Stimulated activated naive CD8-positive, alpha-beta T cell treated with anti-CD3 and anti-CD28 coated beads, Interleukin-15, amount 100 ng/mL, for 72 hours (primary cell): ENCODE data around the gene KIAA1958.

Source experiments
- ATAC-seq: fragments of 150-1000 bp; cut with Tn5 transposase; 2 replicates; pipeline ENCODE4 v1.10.0; 2021; ENCODE audit warnings: mild to moderate bottlenecking, moderate library complexity
- DNase-seq, 2 donors: peaks; one replicate each; pipeline ENCODE4 v3.0.0; 2021 to 2022
- H3K27ac Mint-ChIP-seq, 2 donors: one replicate each; pipeline ENCODE4 v1.8.0; 2022; ENCODE audit warnings: mild to moderate bottlenecking in 2 of 2, mixed read lengths in 2 of 2, moderate library complexity in 2 of 2
- H3K27me3 Mint-ChIP-seq: one replicate; pipeline ENCODE4 v1.8.0; 2022; ENCODE audit warnings: mixed read lengths
- H3K4me1 Mint-ChIP-seq: one replicate; pipeline ENCODE4 v1.8.0; 2022; ENCODE audit warnings: mild to moderate bottlenecking, mixed read lengths
- H3K4me3 Mint-ChIP-seq, 2 donors: one replicate each; pipeline ENCODE4 v1.8.0; 2022; ENCODE audit warnings: mild to moderate bottlenecking in 2 of 2, mixed read lengths in 2 of 2, moderate library complexity in 1 of 2
- H3K9me3 Mint-ChIP-seq, 2 donors: one replicate each; pipeline ENCODE4 v1.8.0; 2022; ENCODE audit warnings: mixed read lengths in 2 of 2

KIAA1958 gene

DNA sequence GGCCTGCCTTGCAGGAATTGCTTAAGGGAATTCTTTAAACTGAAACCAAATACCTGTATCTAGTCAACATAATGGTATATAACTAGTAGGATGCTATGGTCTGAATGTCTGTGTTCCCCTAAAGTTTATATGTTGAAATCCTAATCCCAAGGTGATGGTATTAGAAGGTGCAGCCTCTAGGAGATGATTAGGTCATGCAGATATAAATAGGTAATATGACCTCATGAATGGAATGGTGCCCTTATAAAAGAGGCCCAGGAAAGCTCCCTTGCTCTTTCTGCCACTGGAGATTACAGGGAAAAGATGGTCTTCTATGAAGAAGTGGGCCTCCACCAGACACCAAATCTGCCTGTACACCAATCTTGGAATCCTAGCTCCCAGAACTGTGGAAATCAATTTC lies 7.4 kb upstream of the KIAA1958 start:
- no peaks in the 10 kb centered on the region for H3K27me3 Mint-ChIP-seq
- DNase-seq, result no peak
- no peak for ATAC-seq
- no peaks in the 10 kb centered on the region for H3K4me1 Mint-ChIP-seq
- no peak overlapping the region for H3K27ac Mint-ChIP-seq
- no peak overlapping the region for H3K4me3 Mint-ChIP-seq
- H3K9me3 Mint-ChIP-seq, result no peaks in the 10 kb centered on the region

DNA sequence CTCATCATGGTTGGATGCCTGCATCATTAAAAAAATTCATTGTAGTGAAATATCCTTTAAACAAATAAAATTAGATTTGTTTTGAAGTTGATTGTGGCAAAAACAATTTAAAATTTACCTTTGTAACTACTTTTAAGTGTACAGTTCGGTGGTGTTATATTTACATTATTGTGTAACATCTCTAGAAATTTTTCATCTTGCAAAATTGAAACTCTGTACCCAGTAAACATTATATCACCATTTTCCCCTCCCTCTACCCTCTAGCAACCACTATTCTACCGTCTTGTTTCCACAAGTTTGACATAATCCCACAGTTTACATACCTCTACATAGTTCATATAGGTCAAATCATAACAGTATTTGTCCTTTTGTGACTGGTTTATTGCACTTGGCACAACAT lies 2.0 kb upstream of the KIAA1958 start:
- H3K4me1 Mint-ChIP-seq, result peaks cover 36% of the 10 kb centered on the region
- DNase-seq (no peak), ATAC-seq (no peak)
- H3K27me3 Mint-ChIP-seq, result no peaks in the 10 kb centered on the region
- no peak overlapping the region for H3K4me3 Mint-ChIP-seq
- H3K27ac Mint-ChIP-seq, result peak overlapping the region in 1 of 2 donors; percentile 41
- H3K9me3 Mint-ChIP-seq, result no peaks in the 10 kb centered on the region

DNA sequence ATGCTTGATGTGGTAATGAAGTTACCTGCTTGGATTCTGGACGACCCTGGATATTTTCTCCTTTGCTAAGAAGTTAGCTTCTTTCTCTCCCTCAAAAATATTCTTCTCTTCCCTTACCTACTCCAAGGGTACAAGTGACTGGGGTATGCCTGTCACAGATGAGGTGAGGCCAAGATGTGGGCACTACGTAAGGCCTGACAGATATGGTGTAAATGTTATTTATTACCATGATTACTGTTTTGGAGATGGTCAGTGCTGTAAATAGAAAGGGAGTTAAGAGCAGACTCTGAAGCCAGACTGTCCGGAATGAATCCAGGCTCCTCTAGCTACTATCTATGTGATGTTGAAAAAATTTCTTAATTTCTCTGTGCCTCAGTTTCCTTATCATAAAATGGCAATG lies 1.1 kb upstream of the KIAA1958 start:
- no peak for DNase-seq
- Mint-ChIP-seq H3K27me3 (no peaks in the 10 kb centered on the region), H3K4me3 (peak overlapping the region; percentile 98), H3K9me3 (no peaks in the 10 kb centered on the region), H3K4me1 (peaks cover 44% of the 10 kb centered on the region), H3K27ac (peak overlapping the region in 1 of 2 donors; percentile 97)
- ATAC-seq, result no peak

DNA sequence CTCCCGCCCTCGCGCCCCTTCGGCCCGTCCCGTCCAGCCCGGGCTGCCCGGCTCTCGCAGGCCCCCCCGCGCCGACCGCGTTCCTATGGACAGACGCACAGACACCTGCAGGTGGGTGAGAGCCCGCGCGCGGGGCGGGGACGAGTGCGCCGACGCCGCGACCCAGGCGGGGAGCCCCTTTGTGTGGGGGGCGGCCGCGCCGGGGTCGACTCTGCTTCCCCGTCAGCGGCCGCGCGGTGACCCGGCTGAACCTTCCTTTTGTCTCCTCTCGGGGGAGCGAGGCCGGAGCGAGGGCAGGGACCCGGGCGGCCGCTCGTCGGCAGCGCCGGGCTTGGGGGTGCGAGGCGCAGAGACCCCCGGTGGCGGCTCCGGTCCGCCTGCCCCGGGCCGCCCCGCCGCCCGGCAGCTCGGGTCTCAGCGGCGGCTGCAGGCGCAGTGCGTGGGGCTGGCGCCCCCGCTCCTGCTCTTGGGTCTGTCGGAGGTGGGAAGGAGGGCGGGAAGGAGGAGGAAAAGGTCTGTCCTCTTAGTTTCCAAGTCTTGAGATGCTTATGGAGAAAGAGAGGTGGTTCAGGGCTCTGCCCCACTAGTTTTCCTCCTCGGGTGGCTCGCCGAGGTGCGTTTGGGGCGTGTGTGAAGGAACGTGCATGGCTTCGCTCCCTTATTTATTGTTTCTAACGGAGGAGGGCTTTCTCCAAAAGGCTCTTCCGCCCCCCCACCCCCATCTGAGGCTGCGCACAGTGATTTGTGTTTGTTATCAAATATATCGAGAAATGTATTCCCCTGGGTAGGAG lies 576 bp downstream of the KIAA1958 start:
- peak; percentile 55 for ATAC-seq
- peak; percentile 56 to 65 for DNase-seq
- peak overlapping the region in 1 of 2 donors; percentile 84 for H3K27ac Mint-ChIP-seq
- H3K4me1 Mint-ChIP-seq, result peaks cover 54% of the 10 kb centered on the region
- no peaks in the 10 kb centered on the region for H3K9me3 Mint-ChIP-seq
- peak overlapping the region; percentile 90 to 93 for H3K4me3 Mint-ChIP-seq
- no peaks in the 10 kb centered on the region for H3K27me3 Mint-ChIP-seq

DNA sequence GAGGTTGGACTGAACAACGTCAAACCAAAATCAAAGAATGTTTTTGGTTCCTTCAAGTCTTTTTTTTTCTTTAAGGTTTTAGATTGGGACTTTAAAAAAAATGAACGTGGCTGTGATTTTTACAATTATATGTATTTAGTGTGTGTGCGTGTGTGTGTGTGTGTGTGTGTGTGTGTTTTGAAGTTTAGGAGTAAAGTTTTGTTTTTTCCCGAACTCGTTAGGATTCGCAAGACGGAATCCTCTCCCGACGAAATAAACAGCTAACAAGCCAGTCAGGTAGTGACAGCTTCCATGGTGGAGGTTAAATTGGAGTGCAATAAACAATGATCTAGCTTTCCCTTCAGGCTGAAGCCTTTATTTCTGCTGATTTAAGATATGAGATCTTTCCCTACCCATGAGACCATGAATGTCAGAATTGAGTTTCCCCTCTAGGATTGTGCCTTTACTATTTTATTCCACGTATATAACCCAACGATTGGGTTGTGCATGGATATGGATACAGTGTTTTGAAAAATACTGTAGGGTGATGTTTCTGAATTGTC lies 1.2 kb downstream of the KIAA1958 start:
- Mint-ChIP-seq H3K4me3 (peak overlapping the region; percentile 90 to 93), H3K27ac (peak overlapping the region in 1 of 2 donors; percentile 84), H3K27me3 (no peaks in the 10 kb centered on the region), H3K4me1 (peaks cover 55% of the 10 kb centered on the region), H3K9me3 (peaks cover 0 to under 1% of the 10 kb centered on the region in 2 donors)
- DNase-seq (no peak), ATAC-seq (no peak)

DNA sequence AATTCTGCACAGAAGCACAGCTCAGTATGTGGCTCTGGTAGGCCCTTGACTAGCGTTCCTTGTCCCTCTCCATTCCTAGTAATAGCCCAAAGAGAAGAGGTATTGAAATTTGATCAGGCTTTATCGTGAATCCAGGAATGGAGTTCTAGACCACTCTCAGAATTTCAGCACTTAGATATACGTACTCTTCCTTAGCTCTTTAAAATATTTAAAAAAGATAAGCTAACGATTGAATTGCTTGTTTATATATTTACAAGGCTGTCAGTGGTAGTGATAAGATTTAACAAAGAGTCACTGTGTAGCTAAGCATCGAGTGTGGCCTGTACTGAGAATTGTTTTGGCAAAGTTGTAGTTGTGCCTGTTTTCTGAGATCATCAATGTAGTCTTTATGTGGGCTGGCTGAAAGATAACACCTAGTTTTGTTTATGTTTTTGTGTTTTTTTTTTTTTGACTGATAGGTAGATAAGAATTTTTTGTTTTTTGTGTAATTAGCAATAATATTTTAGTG lies 2.5 kb downstream of the KIAA1958 start:
- peak overlapping the region in 1 of 2 donors; percentile 12 for H3K4me3 Mint-ChIP-seq
- peaks cover 9 to 13% of the 10 kb centered on the region in 2 donors for H3K9me3 Mint-ChIP-seq
- no peak for DNase-seq
- no peaks in the 10 kb centered on the region for H3K27me3 Mint-ChIP-seq
- peaks cover 55% of the 10 kb centered on the region for H3K4me1 Mint-ChIP-seq
- peak overlapping the region in 1 of 2 donors; percentile 59 for H3K27ac Mint-ChIP-seq
- no peak for ATAC-seq

DNA sequence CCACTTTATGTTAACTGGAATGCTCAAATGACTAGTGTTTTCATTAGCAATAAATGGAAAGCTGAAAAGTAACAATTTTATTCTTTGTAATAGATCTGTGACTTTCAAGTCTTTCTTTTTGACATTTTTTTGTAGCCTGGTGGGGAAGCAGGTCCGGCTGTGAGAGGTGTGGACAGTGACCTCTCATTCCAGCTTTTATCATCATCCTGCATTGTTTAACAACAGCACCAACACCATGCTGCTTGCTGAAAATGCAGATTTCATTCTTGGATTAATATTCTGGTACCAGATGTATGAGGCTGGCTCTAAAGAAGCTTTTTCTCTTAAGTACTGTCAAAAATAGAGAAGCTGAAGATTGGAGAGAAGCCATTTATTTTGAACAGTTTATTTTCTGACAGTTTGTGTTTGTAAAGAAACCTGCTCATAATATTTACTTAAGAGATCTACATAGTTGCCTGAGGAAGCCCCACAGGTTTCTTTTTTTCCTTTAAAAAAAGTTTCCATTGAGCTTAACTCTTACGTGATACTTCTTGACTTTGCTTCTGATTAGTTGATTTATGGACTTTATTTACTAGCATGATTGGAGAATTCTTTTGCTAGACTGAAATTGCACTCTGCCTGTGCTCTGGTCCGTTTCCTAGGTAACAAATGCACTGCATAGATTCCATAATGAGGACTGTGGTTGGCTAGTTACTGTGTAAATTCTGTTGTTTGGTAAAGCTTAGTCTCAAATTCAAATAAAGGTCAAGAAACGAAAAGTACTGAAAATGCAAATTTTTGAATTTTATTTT lies 3.4 kb downstream of the KIAA1958 start:
- H3K27ac Mint-ChIP-seq, result no peak overlapping the region
- H3K4me3 Mint-ChIP-seq, result no peak overlapping the region
- peaks cover 19 to 23% of the 10 kb centered on the region in 2 donors for H3K9me3 Mint-ChIP-seq
- no peaks in the 10 kb centered on the region for H3K27me3 Mint-ChIP-seq
- peaks cover 56% of the 10 kb centered on the region for H3K4me1 Mint-ChIP-seq
- DNase-seq (no peak), ATAC-seq (no peak)

DNA sequence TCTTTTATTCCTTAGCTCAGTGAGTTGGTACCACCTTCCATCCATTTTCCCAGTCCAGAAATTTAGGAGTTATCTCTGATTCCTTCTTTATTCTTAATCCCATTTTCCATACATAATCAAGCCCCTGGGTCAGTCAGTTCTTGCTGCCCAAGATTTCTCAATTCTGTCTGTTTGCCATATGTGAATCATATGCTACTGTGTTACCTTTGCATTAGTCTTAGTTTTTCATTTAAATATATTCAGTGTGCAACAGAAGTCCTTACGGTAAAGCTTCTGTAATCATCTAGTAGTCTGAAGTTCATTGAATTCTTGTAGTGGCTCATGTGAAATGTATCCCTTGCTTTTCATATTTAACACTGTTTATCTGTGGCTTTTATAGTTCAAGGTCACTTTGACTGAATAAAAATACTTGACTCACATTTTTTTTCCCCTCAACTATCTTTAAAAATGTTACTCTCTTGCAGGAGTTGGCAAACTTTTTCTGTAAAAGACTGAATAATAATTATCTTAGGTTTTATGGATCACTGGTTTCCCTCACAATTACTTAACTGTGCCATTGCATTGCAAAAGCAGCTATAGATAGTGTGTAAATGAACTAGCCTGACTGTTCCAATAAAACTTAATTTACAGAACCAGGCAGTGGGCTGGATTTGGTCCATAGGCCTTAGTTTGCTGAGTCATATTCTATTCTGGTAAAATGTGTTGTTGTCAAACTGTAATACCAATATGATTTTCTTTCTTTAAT lies 6.9 kb downstream of the KIAA1958 start:
- H3K4me1 Mint-ChIP-seq, result peaks cover 51% of the 10 kb centered on the region
- DNase-seq (no peak), ATAC-seq (no peak)
- peaks cover 22 to 27% of the 10 kb centered on the region in 2 donors for H3K9me3 Mint-ChIP-seq
- no peak overlapping the region for H3K27ac Mint-ChIP-seq
- H3K27me3 Mint-ChIP-seq, result no peaks in the 10 kb centered on the region
- H3K4me3 Mint-ChIP-seq, result no peak overlapping the region

DNA sequence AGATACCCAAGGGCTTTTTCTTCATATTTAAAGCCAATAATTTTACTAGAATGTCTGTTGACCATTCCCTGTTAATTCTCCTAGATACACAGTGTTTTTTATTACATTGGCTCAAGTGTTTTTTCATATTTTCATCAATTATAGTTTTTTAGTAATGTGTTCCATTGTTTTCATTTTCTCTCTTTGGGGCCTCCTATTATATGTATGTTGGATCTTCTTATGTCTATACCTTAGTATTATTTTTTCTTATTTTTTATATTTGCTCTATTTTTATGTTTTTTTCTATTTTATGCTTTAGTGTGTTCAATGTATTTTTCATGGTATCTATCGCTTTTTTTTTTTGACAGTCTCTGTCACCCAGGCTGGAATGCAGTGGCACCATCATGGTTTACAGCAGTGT lies 7.5 kb downstream of the KIAA1958 start:
- Mint-ChIP-seq H3K4me1 (peaks cover 45% of the 10 kb centered on the region), H3K27me3 (no peaks in the 10 kb centered on the region), H3K4me3 (no peak overlapping the region), H3K27ac (no peak overlapping the region), H3K9me3 (peaks cover 22 to 27% of the 10 kb centered on the region in 2 donors)
- ATAC-seq (no peak), DNase-seq (no peak)

DNA sequence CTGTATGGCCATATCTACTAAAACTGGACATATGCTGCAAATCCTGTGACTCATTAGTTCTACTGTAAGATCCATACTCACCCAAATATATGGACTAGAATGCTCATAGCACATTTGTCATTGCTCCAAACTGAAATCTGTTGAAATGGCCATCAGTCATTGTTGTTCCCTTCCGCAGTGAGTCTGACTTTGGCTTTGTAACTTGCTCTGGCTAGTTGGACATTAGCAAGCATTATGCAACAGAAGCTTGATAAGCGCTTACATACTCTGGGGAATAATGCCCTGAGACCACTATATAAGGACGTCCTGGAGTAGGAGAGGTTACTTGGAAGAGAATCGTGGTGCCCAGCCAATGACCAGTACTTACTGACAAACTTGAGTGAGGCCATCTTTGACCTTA lies 9.0 kb downstream of the KIAA1958 start:
- no peak for ATAC-seq
- peaks cover 35% of the 10 kb centered on the region for H3K4me1 Mint-ChIP-seq
- H3K27ac Mint-ChIP-seq, result no peak overlapping the region
- H3K4me3 Mint-ChIP-seq, result no peak overlapping the region
- no peak for DNase-seq
- peaks cover 22 to 27% of the 10 kb centered on the region in 2 donors for H3K9me3 Mint-ChIP-seq
- H3K27me3 Mint-ChIP-seq, result no peaks in the 10 kb centered on the region

DNA sequence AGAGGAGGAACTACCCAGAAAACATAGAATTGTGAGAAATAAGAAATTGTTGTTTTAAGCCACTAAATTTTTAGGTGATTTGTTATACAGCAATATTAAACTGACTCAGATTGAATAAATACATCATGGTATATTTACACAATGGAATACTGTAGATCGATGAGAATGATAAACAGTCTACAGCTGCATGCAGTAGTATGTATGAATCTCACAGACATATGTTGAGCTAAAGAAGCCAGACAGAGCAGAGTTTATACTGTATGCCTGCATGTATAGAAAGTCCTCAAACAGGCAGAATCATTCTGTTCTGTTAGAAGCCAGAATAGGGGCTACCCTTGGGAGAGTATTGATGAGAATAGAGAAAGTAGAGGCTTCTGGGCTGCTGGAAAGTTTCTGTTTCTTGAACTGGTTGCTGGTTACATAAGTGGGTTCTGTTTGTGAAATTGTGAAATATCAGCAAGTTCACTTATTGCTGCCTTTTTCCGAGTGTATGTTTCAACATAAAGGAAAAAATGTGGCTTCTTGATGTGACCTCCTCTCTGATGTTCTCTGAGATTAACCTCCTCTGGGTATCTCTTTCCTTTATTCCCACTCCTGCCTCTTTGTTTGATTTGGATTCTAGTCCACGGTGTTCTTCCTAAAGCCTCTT lies 9.6 kb downstream of the KIAA1958 start:
- H3K27me3 Mint-ChIP-seq, result no peaks in the 10 kb centered on the region
- DNase-seq (no peak), ATAC-seq (no peak)
- no peak overlapping the region for H3K4me3 Mint-ChIP-seq
- H3K4me1 Mint-ChIP-seq, result peaks cover 35% of the 10 kb centered on the region
- peaks cover 22 to 27% of the 10 kb centered on the region in 2 donors for H3K9me3 Mint-ChIP-seq
- no peak overlapping the region for H3K27ac Mint-ChIP-seq

DNA sequence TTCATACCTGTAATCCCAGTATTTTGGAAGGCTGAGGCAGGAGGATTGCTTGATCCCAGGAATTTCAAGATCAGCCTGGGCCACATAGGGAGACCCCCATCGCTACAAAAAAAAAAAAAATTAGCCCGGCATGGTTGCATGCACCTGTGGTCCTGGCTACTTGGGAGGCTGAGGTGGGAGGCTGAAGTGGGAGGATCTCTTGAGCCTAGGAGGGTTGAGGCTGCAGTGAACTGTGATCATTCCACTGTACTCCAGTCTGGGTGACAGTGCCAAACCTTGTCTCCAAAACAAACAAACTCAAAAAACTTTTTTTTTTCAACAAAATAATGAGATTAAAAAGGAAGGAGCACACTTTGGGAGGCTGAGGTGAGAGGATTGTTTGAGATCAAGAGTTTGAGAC lies 14.2 kb downstream of the KIAA1958 start:
- Mint-ChIP-seq H3K27ac (no peak overlapping the region), H3K27me3 (no peaks in the 10 kb centered on the region), H3K4me1 (peaks cover 17% of the 10 kb centered on the region), H3K9me3 (no peaks in the 10 kb centered on the region), H3K4me3 (no peak overlapping the region)
- DNase-seq (no peak), ATAC-seq (no peak)

DNA sequence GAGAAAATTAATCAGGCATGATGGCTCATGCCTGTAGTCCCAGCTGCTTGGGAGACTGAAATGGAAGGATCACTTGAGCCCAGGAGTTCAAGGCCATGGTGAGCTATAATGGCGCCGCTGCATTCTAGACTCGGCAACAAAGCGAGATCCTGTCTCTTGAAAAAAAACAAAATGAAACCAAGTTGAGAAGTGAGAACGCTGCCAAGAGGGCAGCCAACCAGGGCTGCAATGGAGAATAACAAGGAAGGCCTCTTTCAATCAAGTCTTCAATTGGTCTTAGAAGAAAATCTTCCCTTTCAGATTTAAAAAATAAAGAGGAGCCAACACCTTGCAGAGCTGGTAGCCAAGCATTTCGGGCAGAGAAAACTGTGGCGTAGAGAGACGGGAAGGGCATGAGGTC lies 14.7 kb downstream of the KIAA1958 start:
- DNase-seq (no peak), ATAC-seq (no peak)
- H3K4me1 Mint-ChIP-seq, result peaks cover 13% of the 10 kb centered on the region
- H3K27ac Mint-ChIP-seq, result no peak overlapping the region
- H3K27me3 Mint-ChIP-seq, result no peaks in the 10 kb centered on the region
- H3K9me3 Mint-ChIP-seq, result no peaks in the 10 kb centered on the region
- no peak overlapping the region for H3K4me3 Mint-ChIP-seq

DNA sequence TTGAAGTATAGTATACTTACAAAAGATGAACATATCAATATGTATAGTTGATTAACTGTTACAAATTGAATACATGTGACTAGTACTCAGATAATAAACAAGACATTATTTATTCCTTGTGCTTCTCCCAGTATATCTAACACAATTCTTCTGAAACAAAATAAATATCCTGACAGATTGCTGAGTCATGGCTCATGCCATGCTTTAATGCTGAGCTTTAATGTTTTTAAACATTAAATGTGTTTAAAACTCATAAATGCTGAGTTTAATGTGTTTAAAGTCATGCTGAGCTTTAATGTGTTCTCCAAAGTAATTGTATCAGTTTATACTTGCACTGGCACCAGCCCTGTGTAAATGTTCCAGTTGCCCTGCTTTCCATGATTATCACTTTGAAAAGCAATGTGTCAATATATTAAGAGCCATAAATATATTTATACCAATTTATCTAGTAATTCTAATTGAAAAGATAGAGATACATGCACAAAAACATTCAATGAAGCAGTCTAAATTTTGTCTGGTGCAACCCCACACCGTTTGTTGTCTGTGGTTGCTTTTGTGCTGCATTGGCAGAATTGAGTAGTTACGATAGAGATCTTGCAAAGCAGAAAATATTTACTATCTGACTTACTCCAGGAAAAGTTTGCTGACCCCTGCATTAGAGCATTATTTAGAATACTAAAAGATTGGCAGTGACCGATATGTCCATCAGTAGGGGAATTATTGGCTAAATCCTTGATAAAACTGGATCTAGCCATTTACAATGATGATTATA lies 15.7 kb downstream of the KIAA1958 start:
- peak overlapping the region in 1 of 2 donors; percentile 76 for H3K27ac Mint-ChIP-seq
- H3K4me1 Mint-ChIP-seq, result peaks cover 5% of the 10 kb centered on the region
- H3K27me3 Mint-ChIP-seq, result no peaks in the 10 kb centered on the region
- H3K4me3 Mint-ChIP-seq, result no peak overlapping the region
- no peak for ATAC-seq
- H3K9me3 Mint-ChIP-seq, result no peaks in the 10 kb centered on the region
- DNase-seq, result no peak
